ENCODE data around the gene ZFP57.

Gene ZFP57

DNA sequence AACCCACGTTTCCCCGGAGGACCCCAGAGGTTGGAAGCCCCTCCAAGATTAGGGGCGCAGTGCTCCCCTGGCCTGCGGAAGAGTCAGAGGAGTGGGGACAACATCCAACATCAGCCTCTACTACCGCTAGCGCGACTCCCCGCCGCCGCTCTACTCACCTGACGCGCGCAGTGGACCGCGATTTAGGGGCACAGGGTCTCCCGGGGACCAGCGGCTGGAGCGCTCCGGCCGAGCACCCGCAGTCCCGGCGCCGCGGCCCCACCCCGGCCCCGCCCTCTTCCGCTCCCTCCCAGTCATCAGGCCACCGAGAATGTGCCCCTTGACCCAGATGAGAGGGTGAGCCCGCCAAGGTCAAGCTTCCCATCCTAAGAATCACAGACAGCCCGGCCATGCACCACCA is at the start of gene ZFP57:
Gene ZFP57, minus strand, starts transcription at position 249 of the 400 bp plus-strand sequence. CDS start 4,149 bp downstream, outside the sequence.
- TF ChIP-seq TAF1 (IDR thresholded peaks at IDR 0.05; ENCODE audit: low read depth), result no peak
- TF ChIP-seq RAD21 (IDR thresholded peaks at IDR 0.05; ENCODE audit: low read depth), result no peak
- no peak for TF ChIP-seq ZBTB7A (IDR thresholded peaks at IDR 0.05; ENCODE audit: low read depth)
- TF ChIP-seq, protein P1, sequence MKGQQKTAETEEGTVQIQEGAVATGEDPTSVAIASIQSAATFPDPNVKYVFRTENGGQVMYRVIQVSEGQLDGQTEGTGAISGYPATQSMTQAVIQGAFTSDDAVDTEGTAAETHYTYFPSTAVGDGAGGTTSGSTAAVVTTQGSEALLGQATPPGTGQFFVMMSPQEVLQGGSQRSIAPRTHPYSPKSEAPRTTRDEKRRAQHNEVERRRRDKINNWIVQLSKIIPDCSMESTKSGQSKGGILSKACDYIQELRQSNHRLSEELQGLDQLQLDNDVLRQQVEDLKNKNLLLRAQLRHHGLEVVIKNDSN (IDR thresholded peaks at IDR 0.05), result no peak
- no peak for TF ChIP-seq FOXM1 (IDR thresholded peaks at IDR 0.05; ENCODE audit: borderline replicate concordance, low read depth)
- no peak for TF ChIP-seq EGR1 (IDR thresholded peaks at IDR 0.05)
- no peak for TF ChIP-seq EP300 (IDR thresholded peaks at IDR 0.05; ENCODE audit: borderline replicate concordance)
- TF ChIP-seq CREB1 (IDR thresholded peaks at IDR 0.05; ENCODE audit: low read depth), result no peak
- TF ChIP-seq, protein P2, sequence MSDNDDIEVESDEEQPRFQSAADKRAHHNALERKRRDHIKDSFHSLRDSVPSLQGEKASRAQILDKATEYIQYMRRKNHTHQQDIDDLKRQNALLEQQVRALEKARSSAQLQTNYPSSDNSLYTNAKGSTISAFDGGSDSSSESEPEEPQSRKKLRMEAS (IDR thresholded peaks at IDR 0.05), result no peak
- no peak for TF ChIP-seq CEBPB (IDR thresholded peaks at IDR 0.05)
- no peak for TF ChIP-seq TEAD4 (IDR thresholded peaks at IDR 0.05)
- no peak for TF ChIP-seq NFIC (IDR thresholded peaks at IDR 0.05)
- TF ChIP-seq TCF12 (IDR thresholded peaks at IDR 0.05; ENCODE audit: low read depth), result no peak
- no peak for TF ChIP-seq YY1 (IDR thresholded peaks at IDR 0.05; ENCODE audit: low read depth)
- TF ChIP-seq, protein P3, sequence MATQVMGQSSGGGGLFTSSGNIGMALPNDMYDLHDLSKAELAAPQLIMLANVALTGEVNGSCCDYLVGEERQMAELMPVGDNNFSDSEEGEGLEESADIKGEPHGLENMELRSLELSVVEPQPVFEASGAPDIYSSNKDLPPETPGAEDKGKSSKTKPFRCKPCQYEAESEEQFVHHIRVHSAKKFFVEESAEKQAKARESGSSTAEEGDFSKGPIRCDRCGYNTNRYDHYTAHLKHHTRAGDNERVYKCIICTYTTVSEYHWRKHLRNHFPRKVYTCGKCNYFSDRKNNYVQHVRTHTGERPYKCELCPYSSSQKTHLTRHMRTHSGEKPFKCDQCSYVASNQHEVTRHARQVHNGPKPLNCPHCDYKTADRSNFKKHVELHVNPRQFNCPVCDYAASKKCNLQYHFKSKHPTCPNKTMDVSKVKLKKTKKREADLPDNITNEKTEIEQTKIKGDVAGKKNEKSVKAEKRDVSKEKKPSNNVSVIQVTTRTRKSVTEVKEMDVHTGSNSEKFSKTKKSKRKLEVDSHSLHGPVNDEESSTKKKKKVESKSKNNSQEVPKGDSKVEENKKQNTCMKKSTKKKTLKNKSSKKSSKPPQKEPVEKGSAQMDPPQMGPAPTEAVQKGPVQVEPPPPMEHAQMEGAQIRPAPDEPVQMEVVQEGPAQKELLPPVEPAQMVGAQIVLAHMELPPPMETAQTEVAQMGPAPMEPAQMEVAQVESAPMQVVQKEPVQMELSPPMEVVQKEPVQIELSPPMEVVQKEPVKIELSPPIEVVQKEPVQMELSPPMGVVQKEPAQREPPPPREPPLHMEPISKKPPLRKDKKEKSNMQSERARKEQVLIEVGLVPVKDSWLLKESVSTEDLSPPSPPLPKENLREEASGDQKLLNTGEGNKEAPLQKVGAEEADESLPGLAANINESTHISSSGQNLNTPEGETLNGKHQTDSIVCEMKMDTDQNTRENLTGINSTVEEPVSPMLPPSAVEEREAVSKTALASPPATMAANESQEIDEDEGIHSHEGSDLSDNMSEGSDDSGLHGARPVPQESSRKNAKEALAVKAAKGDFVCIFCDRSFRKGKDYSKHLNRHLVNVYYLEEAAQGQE (IDR thresholded peaks at IDR 0.05; ENCODE audit: low read depth), result no peak

DNA sequence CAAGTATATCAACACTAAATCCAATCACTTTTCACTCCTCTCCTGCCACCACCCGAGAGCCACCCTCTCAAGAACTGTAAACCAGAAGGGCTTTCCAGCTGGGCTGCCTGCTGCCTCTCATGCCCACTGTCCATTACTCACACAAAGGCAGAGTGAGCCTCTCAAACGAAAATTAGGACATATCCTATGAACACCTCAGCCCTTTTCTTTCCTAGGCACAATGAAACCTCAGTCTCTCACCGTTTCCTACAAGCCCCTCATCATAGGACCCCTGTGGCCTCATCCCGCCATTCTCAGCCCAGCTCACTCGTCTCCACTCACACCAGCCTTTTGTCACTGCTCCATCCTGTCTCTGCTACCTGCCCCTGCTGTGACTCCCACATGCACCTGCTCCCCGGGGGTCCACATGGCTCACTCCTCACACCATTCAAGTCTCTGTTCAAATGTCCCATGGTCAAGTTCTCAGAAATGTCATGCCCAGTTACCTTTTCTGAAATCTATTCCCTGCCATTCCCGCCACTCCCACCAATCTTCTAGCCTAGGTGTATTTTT is 49.7 kb upstream of the ZFP57 start:
- TF ChIP-seq RAD21 (IDR thresholded peaks at IDR 0.05; ENCODE audit: low read depth) (no peak), FOXM1 (IDR thresholded peaks at IDR 0.05; ENCODE audit: borderline replicate concordance, low read depth) (no peak), TEAD4 (IDR thresholded peaks at IDR 0.05) (no peak), TCF12 (IDR thresholded peaks at IDR 0.05; ENCODE audit: low read depth) (no peak), EGR1 (IDR thresholded peaks at IDR 0.05) (no peak), ZBTB7A (IDR thresholded peaks at IDR 0.05; ENCODE audit: low read depth) (no peak)
- TF ChIP-seq, protein P3 (IDR thresholded peaks at IDR 0.05; ENCODE audit: low read depth), result no peak
- TF ChIP-seq, protein P1 (IDR thresholded peaks at IDR 0.05), result no peak

DNA sequence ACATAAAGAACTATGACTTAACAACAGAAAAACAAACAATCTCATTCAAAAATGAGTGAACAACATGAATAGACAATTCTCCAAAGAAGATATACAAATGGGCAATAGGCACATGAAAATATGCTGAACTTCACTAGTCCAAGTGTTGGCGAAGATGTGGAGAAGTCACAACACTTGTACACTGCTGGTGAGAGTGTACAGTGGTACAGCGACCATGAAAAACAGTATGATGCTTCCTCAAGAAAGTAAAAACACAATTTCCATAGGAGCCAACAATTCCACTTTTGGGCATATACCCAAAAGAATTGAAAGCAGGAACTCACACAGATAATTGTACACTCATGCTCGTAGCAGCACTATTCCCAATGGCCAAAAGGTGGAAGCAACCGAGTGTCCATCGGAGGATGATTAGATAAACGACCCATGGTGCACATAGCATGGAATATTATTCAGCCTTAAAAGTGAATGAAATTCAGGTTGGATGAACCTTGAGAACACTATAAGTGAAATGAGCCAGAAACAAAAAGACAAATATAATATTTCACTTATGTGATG is 48.9 kb upstream of the ZFP57 start:
- TF ChIP-seq TEAD4 (IDR thresholded peaks at IDR 0.05) (no peak), EGR1 (IDR thresholded peaks at IDR 0.05) (no peak), CEBPB (IDR thresholded peaks at IDR 0.05) (no peak), YY1 (IDR thresholded peaks at IDR 0.05; ENCODE audit: low read depth) (no peak), ZBTB7A (IDR thresholded peaks at IDR 0.05; ENCODE audit: low read depth) (no peak), NFIC (IDR thresholded peaks at IDR 0.05) (no peak), FOXM1 (IDR thresholded peaks at IDR 0.05; ENCODE audit: borderline replicate concordance, low read depth) (no peak), TAF1 (IDR thresholded peaks at IDR 0.05; ENCODE audit: low read depth) (no peak), EP300 (IDR thresholded peaks at IDR 0.05; ENCODE audit: borderline replicate concordance) (no peak)
- TF ChIP-seq, protein P2 (IDR thresholded peaks at IDR 0.05), result no peak
- TF ChIP-seq, protein P3 (IDR thresholded peaks at IDR 0.05; ENCODE audit: low read depth), result no peak
- TF ChIP-seq, protein P1 (IDR thresholded peaks at IDR 0.05), result no peak

DNA sequence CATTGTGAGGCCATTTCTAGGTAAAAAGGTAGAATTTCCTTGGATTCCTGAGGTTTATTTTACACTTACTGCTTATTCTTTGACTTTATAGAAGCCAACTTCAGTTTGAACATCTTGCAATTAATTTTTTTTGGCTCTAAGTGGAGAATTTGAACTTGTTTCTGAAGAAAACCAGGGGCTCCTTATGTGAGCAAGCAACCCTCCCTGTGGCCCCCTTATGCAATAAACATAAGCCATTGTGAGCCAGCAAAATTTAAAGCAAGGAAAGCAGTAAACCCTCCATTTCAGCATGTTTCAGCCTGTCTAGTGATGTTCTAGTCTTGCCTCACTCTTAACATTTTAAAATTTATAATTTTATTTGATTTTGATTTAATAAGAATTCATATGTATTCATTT is 47.9 kb upstream of the ZFP57 start:
- TF ChIP-seq RAD21 (IDR thresholded peaks at IDR 0.05; ENCODE audit: low read depth) (no peak), YY1 (IDR thresholded peaks at IDR 0.05; ENCODE audit: low read depth) (no peak), TEAD4 (IDR thresholded peaks at IDR 0.05) (no peak), FOXM1 (IDR thresholded peaks at IDR 0.05; ENCODE audit: borderline replicate concordance, low read depth) (no peak), ZBTB7A (IDR thresholded peaks at IDR 0.05; ENCODE audit: low read depth) (no peak), NFIC (IDR thresholded peaks at IDR 0.05) (no peak), EP300 (IDR thresholded peaks at IDR 0.05; ENCODE audit: borderline replicate concordance) (no peak), CREB1 (IDR thresholded peaks at IDR 0.05; ENCODE audit: low read depth) (no peak), TAF1 (IDR thresholded peaks at IDR 0.05; ENCODE audit: low read depth) (no peak), EGR1 (IDR thresholded peaks at IDR 0.05) (no peak), TCF12 (IDR thresholded peaks at IDR 0.05; ENCODE audit: low read depth) (no peak), CEBPB (IDR thresholded peaks at IDR 0.05) (no peak)
- TF ChIP-seq, protein P3 (IDR thresholded peaks at IDR 0.05; ENCODE audit: low read depth), result no peak
- TF ChIP-seq, protein P2 (IDR thresholded peaks at IDR 0.05), result no peak
- TF ChIP-seq, protein P1 (IDR thresholded peaks at IDR 0.05), result no peak

Data from Ishikawa (cell line).